GM19328 (cell line): ENCODE data around the gene CHM.
"Not testable (repeated sequence)": the region's sequence is repeated elsewhere in the genome, so short reads cannot be mapped to it uniquely, and the experiment has no call there.

ENCODE experiments used
- ATAC-seq: cut with Tn5 transposase; IDR thresholded peaks from one replicate; pipeline ENCODE4 v1.9.1; 2021; ENCODE audit warnings: mild to moderate bottlenecking, moderate library complexity; ENCODE audit not compliant: unreplicated experiment

CHM gene

GRCh38 chrX:85996555-85996954 is 50.8 kb downstream of the CHM start:
- no peak for ATAC-seq

DNA sequence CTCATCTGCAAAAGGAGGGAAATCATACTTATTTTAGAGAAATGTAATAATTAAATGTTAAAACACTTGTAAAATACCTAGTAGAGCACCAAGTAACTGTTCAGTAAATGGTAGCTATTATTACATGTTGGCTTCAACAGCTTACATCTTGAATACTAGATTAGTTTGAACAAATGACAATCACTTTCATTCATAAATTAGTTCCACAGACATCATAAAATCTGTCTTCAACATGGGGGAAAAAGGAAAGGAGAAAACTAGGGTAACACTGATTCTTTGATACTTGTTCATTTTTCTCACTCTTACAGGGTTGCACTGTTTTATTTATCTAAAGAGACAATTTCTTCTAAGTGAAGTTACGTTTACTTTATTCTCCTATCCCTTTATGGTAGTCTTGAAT is 51.7 kb downstream of the CHM start:
- ATAC-seq, result no peak

DNA sequence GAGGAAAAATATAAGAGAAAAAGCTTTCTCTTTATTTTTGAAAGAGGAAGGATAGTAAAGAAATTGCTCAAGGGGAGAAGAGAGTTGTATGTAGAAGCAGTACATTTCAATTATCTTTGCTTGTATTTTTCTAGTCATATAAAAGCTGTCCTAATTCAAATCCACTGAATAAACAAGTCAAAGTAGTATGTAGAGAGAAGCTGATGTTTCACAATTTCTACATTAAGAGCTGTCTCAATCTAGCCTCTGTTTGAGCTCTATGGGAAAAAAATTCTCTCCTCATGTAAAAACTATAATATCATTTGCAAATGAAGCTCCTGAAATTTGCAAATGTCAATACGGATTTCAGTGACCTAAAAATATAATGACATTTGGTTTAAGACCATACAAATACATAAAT is 52.6 kb downstream of the CHM start:
- ATAC-seq, result no peak

DNA sequence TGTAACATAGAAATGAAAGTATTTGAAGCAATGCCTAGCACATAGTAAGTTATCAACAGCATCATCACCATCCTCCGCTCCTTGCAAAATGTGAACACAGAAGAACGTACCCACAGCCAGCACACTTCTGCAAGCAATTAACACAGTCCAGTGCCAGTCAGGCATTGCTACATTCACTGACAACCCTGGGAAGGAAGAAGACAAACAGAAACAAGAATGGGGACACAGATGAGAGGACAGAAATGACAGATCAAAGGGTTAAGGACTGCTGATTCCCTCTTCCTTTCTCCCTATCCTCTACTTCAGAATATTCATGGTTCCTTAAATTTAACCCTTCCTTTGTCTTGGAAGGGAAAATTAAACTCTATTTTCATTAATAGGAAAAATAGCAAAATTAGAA is 53.1 kb downstream of the CHM start:
- no peak for ATAC-seq

DNA sequence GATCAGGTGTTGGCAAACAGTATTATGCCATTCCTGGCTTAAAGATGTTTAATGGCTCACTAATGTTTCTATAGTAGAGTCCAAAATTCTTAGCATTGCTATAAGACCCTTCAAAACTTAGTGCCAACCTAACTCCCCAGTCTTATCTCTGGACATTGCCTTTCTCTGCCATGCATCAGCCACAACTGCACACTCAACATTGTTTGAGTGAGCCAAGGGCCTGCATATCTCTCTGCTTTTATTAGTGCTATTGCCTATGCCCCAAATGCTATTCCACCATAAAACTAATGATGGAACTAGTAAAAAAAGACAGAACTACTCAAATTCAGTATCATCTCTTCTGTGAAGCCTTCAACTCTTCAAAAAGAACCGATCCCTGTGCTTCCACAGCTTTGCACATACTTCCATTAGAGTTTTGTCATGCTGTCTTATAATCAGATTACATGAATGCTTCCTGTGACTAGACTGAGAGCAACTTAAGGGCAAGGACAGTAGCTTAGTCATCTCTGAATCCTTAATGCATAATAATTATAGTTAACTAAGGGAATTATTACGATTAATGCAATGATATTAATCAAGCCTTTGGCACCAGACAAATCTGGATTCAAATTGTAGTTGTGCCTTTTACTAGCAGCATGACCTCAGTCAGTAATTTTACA is 53.7 kb downstream of the CHM start:
- no peak for ATAC-seq

DNA sequence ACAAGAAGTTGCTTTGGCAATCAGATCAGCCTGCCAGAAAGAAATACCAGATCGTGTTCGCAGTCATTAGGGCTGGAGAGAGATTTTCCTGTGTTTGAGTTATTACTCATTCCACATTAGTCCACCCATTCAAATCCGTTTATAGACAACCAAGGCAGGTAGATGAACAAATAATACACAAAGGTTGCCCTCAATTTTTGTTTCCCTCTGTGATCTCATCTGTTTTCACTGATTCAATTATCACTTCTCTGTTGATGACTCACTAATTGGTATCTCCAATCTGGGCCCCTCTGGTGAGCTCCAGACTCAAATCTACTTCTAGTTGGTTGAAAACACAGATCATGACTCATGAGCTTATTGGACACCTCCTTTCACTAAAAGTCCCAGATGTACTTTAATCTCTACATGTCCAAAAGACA is 54.5 kb downstream of the CHM start:
- ATAC-seq, result no peak

GRCh38 chrX:85988353-85988752 is 59.0 kb downstream of the CHM start:
- ATAC-seq, result no peak

- no peak for ATAC-seq
Observed at GRCh38 chrX:85980286-85980685, 67.1 kb downstream of the CHM start.

DNA sequence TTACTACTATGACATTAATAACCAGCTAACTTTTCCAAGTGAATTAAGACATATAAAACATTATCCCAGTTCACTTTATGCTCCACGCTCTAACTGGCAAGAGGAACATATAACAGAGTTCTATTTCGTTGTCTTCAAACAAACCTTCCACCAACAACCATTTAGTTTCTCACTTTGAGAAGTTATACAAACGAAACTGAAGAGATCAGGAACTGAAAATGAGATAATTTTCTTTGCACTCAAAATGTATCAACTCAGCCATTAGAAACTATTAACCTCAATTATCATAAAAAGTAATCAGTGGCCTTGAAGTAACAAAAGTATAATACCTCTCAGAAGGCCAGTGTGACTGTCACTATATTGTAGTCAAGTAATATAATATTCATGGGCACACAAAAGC is 70.1 kb downstream of the CHM start:
- peak; percentile 81 for ATAC-seq

DNA sequence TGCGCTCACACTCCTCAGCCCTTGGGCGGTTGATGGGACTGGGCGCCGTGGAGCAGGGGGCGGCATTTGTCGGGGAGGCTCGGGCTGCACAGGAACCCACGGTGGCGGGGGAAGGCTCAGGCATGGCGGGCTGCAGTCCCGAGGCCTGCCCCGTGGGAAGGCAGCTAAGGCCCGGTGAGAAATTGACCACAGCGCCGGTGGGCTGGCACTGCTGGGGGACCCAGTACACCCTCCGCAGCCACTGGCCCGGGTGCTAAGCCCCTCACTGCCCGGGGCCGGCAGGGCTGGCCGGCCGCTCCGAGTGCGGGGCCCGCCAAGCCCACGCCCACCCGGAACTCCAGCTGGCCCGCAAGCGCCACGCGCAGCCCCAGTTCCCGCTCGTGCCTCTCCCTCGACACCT is 75.0 kb downstream of the CHM start:
- ATAC-seq, result not testable (repeated sequence)

DNA sequence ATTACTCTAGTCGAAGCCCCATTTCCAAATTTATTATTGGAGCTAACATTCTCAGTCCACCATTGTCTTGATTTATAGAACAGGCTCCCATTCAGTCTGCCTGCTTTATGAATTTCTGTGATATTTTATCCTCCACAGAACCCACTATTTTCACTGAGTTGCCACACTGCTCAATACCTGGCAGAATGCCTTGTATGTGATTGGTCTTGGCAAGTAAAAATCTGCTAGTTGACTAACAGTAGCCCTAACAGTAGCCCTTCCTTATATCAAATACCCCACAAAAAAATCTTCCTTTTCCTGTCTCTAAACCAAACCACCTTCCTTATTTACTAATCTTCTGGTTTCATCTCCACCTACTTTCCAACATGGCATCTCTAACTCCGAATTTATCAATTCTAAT is 82.6 kb downstream of the CHM start:
- no peak for ATAC-seq

GRCh38 chrX:85963736-85964135 is 83.6 kb downstream of the CHM start:
- ATAC-seq, result no peak

DNA sequence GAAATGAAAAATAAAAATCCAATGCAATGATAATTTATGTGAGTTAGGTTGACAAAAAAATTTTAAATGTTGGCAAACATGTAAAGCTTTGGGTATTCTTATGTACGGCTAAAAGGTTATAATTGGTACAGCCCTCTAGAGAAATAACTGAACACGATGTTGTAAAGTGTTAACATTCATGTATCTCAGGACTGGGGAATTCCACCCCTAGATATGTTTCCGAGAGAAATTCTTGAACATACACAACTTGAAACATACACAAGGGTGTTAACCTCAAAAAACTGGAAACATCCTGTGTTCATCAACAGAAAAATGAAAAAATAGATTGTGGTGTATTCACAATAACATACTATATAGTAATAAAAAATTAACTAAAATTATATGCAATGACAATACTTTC is 91.8 kb downstream of the CHM start:
- ATAC-seq, result no peak

GRCh38 chrX:85944751-85945150 is 102.6 kb downstream of the CHM start:
- ATAC-seq, result not testable (repeated sequence)

GRCh38 chrX:85941275-85941674 is 106.1 kb downstream of the CHM start:
- ATAC-seq, result no peak

GRCh38 chrX:85939942-85940341 is 107.4 kb downstream of the CHM start:
- not testable (repeated sequence) for ATAC-seq

DNA sequence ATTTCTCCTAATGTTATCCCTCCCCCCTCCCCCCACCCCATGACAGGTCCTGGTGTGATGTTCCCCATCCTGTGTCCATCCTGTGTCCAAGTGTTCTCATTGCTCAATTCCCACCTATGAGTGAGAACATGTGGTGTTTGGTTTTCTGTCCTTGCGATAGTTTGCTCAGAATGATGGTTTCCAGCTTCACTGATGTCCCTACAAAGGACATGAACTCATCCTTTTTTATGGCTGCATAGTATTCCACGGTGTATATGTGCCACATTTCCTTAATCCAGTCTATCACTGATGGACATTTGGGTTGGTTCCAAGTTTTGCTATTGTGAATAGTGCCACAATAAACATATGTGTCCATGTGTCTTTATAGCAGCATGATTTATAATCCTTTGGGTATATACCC is 113.0 kb downstream of the CHM start:
- ATAC-seq, result not testable (repeated sequence)

DNA sequence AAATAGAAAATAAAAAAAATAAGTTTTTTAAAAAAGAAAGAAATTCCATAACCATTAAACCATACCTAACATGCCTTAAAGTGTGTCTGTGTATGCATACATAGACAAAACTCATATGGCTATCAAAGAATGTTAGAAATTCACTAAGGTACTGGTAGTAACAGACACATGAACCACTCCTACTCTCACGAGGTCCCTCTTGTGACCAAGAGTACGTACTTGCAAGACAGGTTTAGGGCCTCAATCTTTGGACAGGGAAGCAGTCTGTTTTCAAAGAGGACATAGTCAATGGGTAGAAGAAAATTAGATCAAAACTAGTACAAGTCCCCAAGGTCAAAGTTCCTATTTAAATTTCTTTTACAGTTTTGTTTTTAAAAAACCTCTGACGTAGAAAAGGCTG is 117.3 kb downstream of the CHM start:
- no peak for ATAC-seq

DNA sequence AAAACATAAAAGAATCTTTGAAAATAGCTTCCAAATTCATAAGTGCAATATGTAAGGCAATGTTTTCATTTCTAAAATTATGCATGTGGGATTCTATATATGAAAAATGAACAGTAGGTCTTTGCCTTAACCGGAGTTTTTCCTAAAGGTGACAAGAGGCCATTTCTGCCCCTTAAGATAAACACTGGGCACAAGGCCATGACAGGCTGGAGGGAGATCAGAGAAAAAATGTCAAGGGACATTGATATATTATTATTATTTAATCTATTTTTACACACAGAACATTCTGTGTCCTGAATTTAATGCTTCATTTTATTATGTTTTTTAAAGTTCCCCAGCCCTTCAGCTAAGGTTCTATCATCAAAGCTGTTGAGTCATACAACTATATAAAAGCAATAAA is 118.8 kb downstream of the CHM start:
- ATAC-seq, result no peak

GRCh38 chrX:85927740-85928139 is 119.6 kb downstream of the CHM start:
- ATAC-seq, result no peak

GRCh38 chrX:85922821-85923220 is 124.5 kb downstream of the CHM start:
- no peak for ATAC-seq

DNA sequence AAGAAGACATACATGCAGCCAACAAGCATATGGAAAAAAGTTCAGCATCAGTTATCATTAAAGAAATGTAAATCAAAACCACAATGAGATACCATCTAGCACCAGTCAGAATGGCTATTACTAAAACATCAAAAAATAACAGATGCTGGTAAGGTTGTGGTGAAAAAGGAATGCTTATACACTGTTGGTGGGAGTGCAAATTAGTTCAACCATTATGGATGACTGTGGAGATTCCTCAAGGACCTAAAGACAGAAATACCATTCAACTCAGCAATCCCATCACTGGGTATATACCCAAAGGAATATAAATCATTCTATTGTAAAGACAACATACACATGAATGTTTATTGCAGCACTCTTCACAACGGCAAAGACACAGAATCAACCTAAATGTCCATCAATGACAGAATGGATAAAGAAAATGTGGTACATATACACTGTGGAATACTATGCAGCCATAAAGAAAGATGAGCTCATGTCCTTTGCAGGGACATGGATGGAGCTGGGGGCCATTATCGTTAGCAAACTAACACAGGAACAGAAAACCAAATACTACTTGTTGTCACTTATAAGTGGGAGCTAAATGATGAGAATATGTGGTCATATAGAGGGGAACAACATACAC is 130.6 kb downstream of the CHM start:
- not testable (repeated sequence) for ATAC-seq

- no peak for ATAC-seq
Observed at GRCh38 chrX:85914431-85914830, 132.9 kb downstream of the CHM start.
